ENCODE data around the gene GOLGA8M.
"Not testable (repeated sequence)": the region's sequence is repeated elsewhere in the genome, so short reads cannot be mapped to it uniquely, and the experiment has no call there.

GOLGA8M gene

GRCh38 chr15:28663717-28664116, 48.5 kb downstream of the GOLGA8M start:
- in situ Hi-C loops (cut with MboI; ENCODE audit: low sequenced_read_pairs) = not testable (repeated sequence)

- in situ Hi-C loops (cut with MboI; ENCODE audit: low sequenced_read_pairs) = not testable (repeated sequence)
These were observed 51.5 kb downstream of the GOLGA8M start for GRCh38 chr15:28660750-28661149.

GRCh38 chr15:28656018-28656360, 56.2 kb downstream of the GOLGA8M start:
- in situ Hi-C loops (cut with MboI; ENCODE audit: low sequenced_read_pairs) = not testable (repeated sequence)

DNA sequence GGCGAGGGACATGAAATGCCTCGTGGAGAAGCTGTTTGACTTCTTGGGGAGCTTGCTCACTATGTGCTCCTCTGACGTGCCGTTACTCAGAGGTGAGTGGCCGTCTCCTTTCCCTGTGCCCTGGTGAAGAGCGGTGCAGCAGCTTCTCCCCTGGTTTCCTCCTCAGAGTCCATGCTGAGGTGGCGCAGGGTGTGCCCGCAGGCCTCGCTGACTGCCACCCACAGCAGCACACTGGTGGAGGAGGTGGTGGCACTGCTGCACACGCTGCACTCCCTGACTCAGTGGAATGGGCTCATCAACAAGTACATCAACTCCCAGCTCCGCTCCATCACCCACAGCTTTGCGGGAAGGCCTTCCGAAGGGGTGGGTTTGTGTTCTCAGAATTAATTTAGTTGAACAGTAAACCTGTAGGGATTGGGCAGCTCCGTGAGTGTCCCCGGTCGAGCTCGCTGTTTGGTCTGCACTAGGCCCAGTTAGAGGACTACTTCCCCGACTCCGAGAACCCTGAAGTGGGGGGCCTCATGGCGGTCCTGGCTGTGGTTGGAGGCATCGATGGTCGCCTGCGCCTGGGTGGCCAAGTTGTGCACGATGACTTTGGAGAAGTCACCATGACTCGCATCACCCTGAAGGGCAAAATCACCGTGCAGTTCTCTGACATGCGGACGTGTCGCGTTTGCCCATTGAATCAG, 56.7 kb downstream of the GOLGA8M start:
- in situ Hi-C loops (cut with MboI; ENCODE audit: low sequenced_read_pairs) = not testable (repeated sequence)

- in situ Hi-C loops (cut with MboI; ENCODE audit: low sequenced_read_pairs) = not testable (repeated sequence)
These were observed 58.0 kb downstream of the GOLGA8M start for GRCh38 chr15:28654194-28654593.

GRCh38 chr15:28652538-28652937, 59.7 kb downstream of the GOLGA8M start:
- in situ Hi-C loops (cut with MboI; ENCODE audit: low sequenced_read_pairs) = not testable (repeated sequence)
